ENCODE measurements around the gene SRC. TPM values are rescaled to one million over a fixed set of nuclear protein-coding genes. Genes with fewer than 3 reads are reported as not detected.

Gene SRC
- 16.0 to 25.7 TPM (median 25.1 TPM) in 3 replicates for total RNA-seq
- long read RNA-seq, full-length matches to known transcripts, result 1 of 4 reads
- long read RNA-seq, partial matches to known transcripts, result 0 of 4 reads
- long read RNA-seq, other reads (novel, unspliced or antisense), result 3 of 4 reads

GRCh38 chr20:37345339-37346235 is at the start of gene SRC:
TSS of gene SRC (plus strand) at chr20:37346140. CDS start at chr20:37384154, 38,014 bp downstream.
- peaks cover 27% of the 10 kb centered on the region for H3K4me1 Mint-ChIP-seq (ENCODE audit: low read depth)
- no peaks in the 10 kb centered on the region for H3K27me3 Mint-ChIP-seq (ENCODE audit: low read depth)
- peak; percentile 88 for DNase-seq (ENCODE audit: low spot score)
- H3K4me3 Mint-ChIP-seq (ENCODE audit: unreplicated experiment), result peak within 1 kb of the TSS; percentile 66
- H3K27ac Mint-ChIP-seq (ENCODE audit: unreplicated experiment), result peak within 1 kb of the TSS; percentile 33
- TF ChIP-seq CTCF (IDR thresholded peaks at IDR 0.05), result no peak
- H3K36me3 Mint-ChIP-seq (ENCODE audit: low read depth), result no peaks in the 10 kb centered on the region
- no peaks in the 10 kb centered on the region for H3K9me3 Mint-ChIP-seq (ENCODE audit: low read depth)

GRCh38 chr20:37296371-37296770 is 49.6 kb upstream of the SRC start:
- Mint-ChIP-seq H3K36me3 (ENCODE audit: low read depth) (peaks cover 13% of the 10 kb centered on the region), H3K9me3 (ENCODE audit: low read depth) (peaks cover 3% of the 10 kb centered on the region), H3K4me3 (ENCODE audit: unreplicated experiment) (no peak overlapping the region), H3K4me1 (ENCODE audit: low read depth) (peaks cover 36% of the 10 kb centered on the region), H3K27me3 (ENCODE audit: low read depth) (no peaks in the 10 kb centered on the region), H3K27ac (ENCODE audit: unreplicated experiment) (no peak overlapping the region)
- no peak for TF ChIP-seq CTCF (IDR thresholded peaks at IDR 0.05)
- no peak for DNase-seq (ENCODE audit: low spot score)

- Mint-ChIP-seq H3K27ac (ENCODE audit: unreplicated experiment) (peak overlapping the region; percentile 47), H3K36me3 (ENCODE audit: low read depth) (peaks cover 18% of the 10 kb centered on the region), H3K4me1 (ENCODE audit: low read depth) (peaks cover 35% of the 10 kb centered on the region), H3K27me3 (ENCODE audit: low read depth) (no peaks in the 10 kb centered on the region), H3K4me3 (ENCODE audit: unreplicated experiment) (no peak overlapping the region), H3K9me3 (ENCODE audit: low read depth) (peaks cover 3% of the 10 kb centered on the region)
- DNase-seq (ENCODE audit: low spot score), result no peak
- no peak for TF ChIP-seq CTCF (IDR thresholded peaks at IDR 0.05)
These were observed 48.7 kb upstream of the SRC start for GRCh38 chr20:37297066-37297736.

GRCh38 chr20:37298190-37298939 is 47.6 kb upstream of the SRC start:
- H3K27ac Mint-ChIP-seq (ENCODE audit: unreplicated experiment), result no peak overlapping the region
- H3K4me1 Mint-ChIP-seq (ENCODE audit: low read depth), result peaks cover 35% of the 10 kb centered on the region
- DNase-seq (ENCODE audit: low spot score), result no peak
- no peak overlapping the region for H3K4me3 Mint-ChIP-seq (ENCODE audit: unreplicated experiment)
- H3K9me3 Mint-ChIP-seq (ENCODE audit: low read depth), result peaks cover 3% of the 10 kb centered on the region
- no peak for TF ChIP-seq CTCF (IDR thresholded peaks at IDR 0.05)
- H3K36me3 Mint-ChIP-seq (ENCODE audit: low read depth), result peaks cover 20% of the 10 kb centered on the region
- H3K27me3 Mint-ChIP-seq (ENCODE audit: low read depth), result no peaks in the 10 kb centered on the region

Data from chondrocyte (in vitro differentiated cells).